Measurements from ENCODE around the gene SRPK3.

SRPK3 gene

DNA sequence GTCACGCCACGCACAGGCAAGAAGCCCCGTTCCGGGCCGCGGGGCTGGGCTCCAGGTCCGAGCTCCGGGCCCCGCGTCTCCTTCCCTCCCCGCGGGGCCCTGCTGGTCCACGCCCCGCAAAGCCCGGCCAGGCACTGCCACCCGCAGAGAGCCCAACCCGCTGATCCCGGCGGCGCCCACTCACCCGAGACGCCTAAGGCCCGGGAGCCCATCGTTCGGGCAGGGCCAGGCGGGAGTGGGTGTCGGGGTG, 48.6 kb downstream of the SRPK3 start:
- H3K4me3 ChIP-seq (ENCODE audit: low read length), result peak overlapping the region; percentile 55
- peaks cover 18% of the 10 kb centered on the region for H3K27me3 ChIP-seq (ENCODE audit: control insufficient read depth, insufficient read depth, low read length)
- H3K9ac ChIP-seq (ENCODE audit: low read length), result no peak overlapping the region

GRCh38 chrX:153829799-153830639, 49.2 kb downstream of the SRPK3 start, which contains the start of gene PDZD4:
Gene PDZD4 (minus strand): TSS chrX:153830544. CDS start chrX:153830298, 246 bp downstream.
- H3K27me3 ChIP-seq (ENCODE audit: control insufficient read depth, insufficient read depth, low read length), result peaks cover 18% of the 10 kb centered on the region
- no peaks in the 10 kb centered on the region for H3K36me3 ChIP-seq (ENCODE audit: control insufficient read depth, insufficient read depth, low read length)
- H3K4me3 ChIP-seq (ENCODE audit: low read length), result peak within 1 kb of the TSS; percentile 55
- H3K27ac ChIP-seq (ENCODE audit: low read depth, low read length), result no peak within 1 kb of the TSS
- no peaks in the 10 kb centered on the region for H3K4me1 ChIP-seq (ENCODE audit: control insufficient read depth, insufficient read depth, low read length)
- no peak within 1 kb of the TSS for H3K9ac ChIP-seq (ENCODE audit: low read length)

More for the DNA sequence above, 48.6 kb downstream of the SRPK3 start:
- Histone ChIP-seq H3K36me3 (ENCODE audit: control insufficient read depth, insufficient read depth, low read length) (no peaks in the 10 kb centered on the region), H3K27ac (ENCODE audit: low read depth, low read length) (no peak overlapping the region), H3K4me1 (ENCODE audit: control insufficient read depth, insufficient read depth, low read length) (no peaks in the 10 kb centered on the region)

DNA sequence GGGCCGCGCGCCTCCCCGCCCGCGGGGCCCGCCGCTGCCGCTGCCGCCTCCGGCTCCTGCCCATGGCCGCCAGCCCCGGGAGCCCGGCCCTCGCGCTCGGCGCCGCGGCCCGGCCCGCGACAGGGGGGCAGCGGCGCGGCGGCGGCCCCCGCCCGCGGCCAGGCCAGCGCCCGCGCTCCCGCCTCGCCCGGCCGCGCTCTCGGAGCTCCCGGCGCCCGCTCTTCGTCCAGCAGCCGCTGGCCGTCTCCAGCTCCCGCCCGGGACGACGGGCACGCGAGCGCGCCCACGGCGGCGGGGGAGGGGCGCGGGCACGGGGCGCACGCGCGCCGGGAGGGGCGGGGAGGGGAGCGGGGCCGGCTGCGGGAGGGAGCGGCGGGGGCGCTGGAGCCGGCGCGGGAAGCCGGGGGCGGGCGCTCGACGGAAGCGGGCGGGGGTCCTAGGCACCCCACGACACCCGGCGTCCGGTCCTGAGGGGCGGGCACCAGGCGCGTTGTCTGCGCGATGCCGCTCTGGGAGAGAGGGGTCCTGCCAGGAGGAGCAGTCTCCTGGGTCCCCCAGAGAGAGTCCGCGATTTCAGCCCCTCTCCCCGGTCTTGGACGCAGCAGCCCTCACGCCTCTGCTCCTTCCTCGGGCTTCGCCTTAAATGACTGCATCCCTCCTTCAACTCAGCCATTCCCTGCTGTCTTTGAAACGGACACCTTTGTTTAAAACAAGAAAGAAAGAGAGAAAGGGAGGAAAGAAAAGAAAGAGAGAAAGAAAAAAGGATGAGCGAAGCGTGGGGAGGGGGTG, 50.0 kb downstream of the SRPK3 start:
- H3K27me3 ChIP-seq (ENCODE audit: control insufficient read depth, insufficient read depth, low read length), result peaks cover 18% of the 10 kb centered on the region
- no peak overlapping the region for H3K27ac ChIP-seq (ENCODE audit: low read depth, low read length)
- H3K4me3 ChIP-seq (ENCODE audit: low read length), result no peak overlapping the region
- no peaks in the 10 kb centered on the region for H3K4me1 ChIP-seq (ENCODE audit: control insufficient read depth, insufficient read depth, low read length)
- no peaks in the 10 kb centered on the region for H3K36me3 ChIP-seq (ENCODE audit: control insufficient read depth, insufficient read depth, low read length)
- no peak overlapping the region for H3K9ac ChIP-seq (ENCODE audit: low read length)

DNA sequence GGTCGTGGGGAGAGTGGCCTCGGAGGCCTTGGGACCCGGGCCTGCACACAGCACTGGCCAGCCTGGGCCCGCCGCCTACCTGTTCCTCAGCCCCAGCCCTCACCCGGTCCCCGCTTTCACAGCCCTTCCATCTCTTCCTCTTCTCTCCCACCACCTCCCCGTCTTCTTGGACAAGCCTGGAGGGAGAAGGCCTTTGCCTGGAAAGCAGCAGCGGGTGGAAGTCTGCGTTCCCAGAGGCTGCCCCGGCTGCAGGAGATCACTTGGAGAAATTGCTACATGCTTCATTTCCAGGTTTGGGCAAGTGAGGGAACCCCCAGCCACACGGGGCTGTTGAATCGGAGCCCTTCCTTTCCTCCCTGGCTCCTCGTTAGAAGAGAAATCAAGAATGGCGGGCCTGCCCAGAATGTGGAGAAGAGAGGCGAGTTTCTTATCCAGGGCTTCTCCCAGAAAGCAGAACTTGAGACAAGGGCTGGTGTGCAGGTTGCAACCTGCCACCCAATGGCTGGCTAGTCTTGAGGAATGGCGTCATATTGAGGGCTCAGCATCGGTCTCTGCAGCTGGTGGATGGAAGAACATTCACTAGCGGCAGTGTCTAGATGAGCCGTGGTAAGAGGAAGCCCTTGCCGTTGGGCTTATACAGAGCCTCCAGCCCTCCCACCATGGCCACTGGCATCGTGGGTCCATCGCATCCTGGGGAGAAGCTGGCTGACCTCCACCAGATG, 50.7 kb downstream of the SRPK3 start:
- H3K36me3 ChIP-seq (ENCODE audit: control insufficient read depth, insufficient read depth, low read length), result no peaks in the 10 kb centered on the region
- H3K4me3 ChIP-seq (ENCODE audit: low read length), result no peak overlapping the region
- no peak overlapping the region for H3K27ac ChIP-seq (ENCODE audit: low read depth, low read length)
- no peak overlapping the region for H3K9ac ChIP-seq (ENCODE audit: low read length)
- H3K4me1 ChIP-seq (ENCODE audit: control insufficient read depth, insufficient read depth, low read length), result no peaks in the 10 kb centered on the region
- peaks cover 18% of the 10 kb centered on the region for H3K27me3 ChIP-seq (ENCODE audit: control insufficient read depth, insufficient read depth, low read length)

- H3K4me1 ChIP-seq (ENCODE audit: control insufficient read depth, insufficient read depth, low read length), result no peaks in the 10 kb centered on the region
- H3K36me3 ChIP-seq (ENCODE audit: control insufficient read depth, insufficient read depth, low read length), result no peaks in the 10 kb centered on the region
- no peak overlapping the region for H3K27ac ChIP-seq (ENCODE audit: low read depth, low read length)
- H3K27me3 ChIP-seq (ENCODE audit: control insufficient read depth, insufficient read depth, low read length), result peaks cover 18% of the 10 kb centered on the region
- H3K4me3 ChIP-seq (ENCODE audit: low read length), result no peak overlapping the region
- no peak overlapping the region for H3K9ac ChIP-seq (ENCODE audit: low read length)
Measured at GRCh38 chrX:153832728-153833127, 51.9 kb downstream of the SRPK3 start.

All from rectal smooth muscle tissue (tissue), 1 donor.